SK-N-SH (cell line): Measurements from ENCODE around the gene TMPRSS9. TPM values are rescaled to one million over a fixed set of nuclear protein-coding genes. Genes with fewer than 3 reads are reported as not detected.

Experiments
- CTCF ChIA-PET: fragments of 300-600, 350-600 bp; formaldehyde crosslinking; extraction: SDS; loops from one replicate; lab custom pipeline; 2021; lab: Yijun Ruan, JAX
- POLR2A ChIA-PET: fragments of 350-600 bp; sonication (Branson Sonifier 250); formaldehyde crosslinking; extraction: SDS; loops from one replicate; lab custom pipeline; 2020; ENCODE audit warnings: antibody characterized with exemption, inconsistent platforms; lab: Yijun Ruan, JAX
- DNase-seq: peaks from one replicate; pipeline ENCODE4 v3.0.0; 2012
- H2AFZ ChIP-seq: fragments of 200-600 bp; sonication (generic); 2 replicates; pipeline ENCODE4 v1.8.1; 2016; ENCODE audit warnings: antibody characterized with exemption, mild to moderate bottlenecking, low read depth
- H3F3A ChIP-seq: fragments of 200-600 bp; sonication (generic); replicated peaks from 2 replicates; pipeline ENCODE3; 2016; ENCODE audit warnings: antibody characterized with exemption, mild to moderate bottlenecking; ENCODE audit not compliant: insufficient read depth
- H3K27ac ChIP-seq, 2 experiments: fragments of 200-500 bp in 1 of 2; fragments of 200-600 bp in 1 of 2; sonication (Bioruptor generic) in 1 of 2; sonication (generic), shearing (Covaris generic) in 1 of 2; 2 replicates each; pipeline versions ENCODE4 v1.5.1 to v1.6.1; 2014 to 2016; ENCODE audit warnings: low read depth in 2 of 2, inconsistent platforms in 1 of 2, low read length in 1 of 2, mild to moderate bottlenecking in 1 of 2, mixed read lengths in 1 of 2
- H3K27me3 ChIP-seq: fragments of 200-600 bp; sonication (generic), shearing (Covaris generic); 2 replicates; pipeline ENCODE4 v1.6.1; 2016; ENCODE audit warnings: mixed run types; ENCODE audit not compliant: insufficient read depth
- H3K36me3 ChIP-seq, 2 experiments: fragments of 200-500 bp in 1 of 2; fragments of 200-600 bp in 1 of 2; sonication (Bioruptor generic) in 1 of 2; sonication (generic) in 1 of 2; replicated peaks in 1 of 2; 2 replicates each; pipeline versions ENCODE3 to v1.5.1; 2014 to 2016; ENCODE audit warnings: low read length in 1 of 2, mild to moderate bottlenecking in 1 of 2; ENCODE audit not compliant: insufficient read depth in 2 of 2, control insufficient read depth in 1 of 2
- H3K4me1 ChIP-seq, 2 experiments: fragments of 200-500 bp in 1 of 2; fragments of 200-600 bp in 1 of 2; sonication (Bioruptor generic) in 1 of 2; sonication (generic), shearing (Covaris generic) in 1 of 2; 2 replicates each; pipeline versions ENCODE4 v1.5.1 to v1.6.1; 2014 to 2016; ENCODE audit warnings: low read depth in 1 of 2, low read length in 1 of 2, mixed run types in 1 of 2; ENCODE audit not compliant: insufficient read depth in 2 of 2, control insufficient read depth in 1 of 2
- H3K4me2 ChIP-seq: fragments of 200-600 bp; sonication (generic), shearing (Covaris generic); 2 replicates; pipeline ENCODE4 v1.6.1; 2017; ENCODE audit warnings: mixed run types
- H3K4me3 ChIP-seq, 2 experiments: fragments of 200-500 bp in 1 of 2; fragments of 200-600 bp in 1 of 2; sonication (Bioruptor generic) in 1 of 2; sonication (generic), shearing (Covaris generic) in 1 of 2; 2 replicates each; pipeline versions ENCODE4 v1.5.1 to v1.8.1; 2014 to 2016; ENCODE audit warnings: low read depth in 2 of 2, inconsistent platforms in 1 of 2, low read length in 1 of 2, mild to moderate bottlenecking in 1 of 2, mixed read lengths in 1 of 2, moderate library complexity in 1 of 2
- H3K79me2 ChIP-seq: fragments of 200-600 bp; sonication (generic); 2 replicates; pipeline ENCODE4 v1.8.1; 2017; ENCODE audit warnings: mild to moderate bottlenecking; ENCODE audit not compliant: insufficient read depth
- H3K9ac ChIP-seq: fragments of 200-600 bp; sonication (generic); 2 replicates; pipeline ENCODE4 v1.6.1; 2017; ENCODE audit warnings: mixed run types
- H3K9me2 ChIP-seq: fragments of 200-600 bp; sonication (generic); 2 replicates; pipeline ENCODE4 v1.6.1; 2017; ENCODE audit warnings: mixed run types
- H3K9me3 ChIP-seq: fragments of 200-600 bp; sonication (generic); 2 replicates; pipeline ENCODE4 v1.6.1; 2017; ENCODE audit warnings: mixed run types, mild to moderate bottlenecking, moderate library complexity
- H4K20me1 ChIP-seq: fragments of 200-600 bp; sonication (generic); 2 replicates; pipeline ENCODE4 v1.6.1; 2017; ENCODE audit warnings: mild to moderate bottlenecking, mixed run types; ENCODE audit not compliant: insufficient read depth
- CHD2 ChIP-seq: fragments of 150-350 bp; IDR thresholded peaks from 2 replicates; pipeline ENCODE4 v1.6.1; 2018; ENCODE audit warnings: low read length; ENCODE audit not compliant: partially characterized antibody
- FOXJ3 ChIP-seq: sonication (generic); formaldehyde crosslinking; IDR thresholded peaks from 2 replicates; pipeline ENCODE4 v1.5.1; 2020; ENCODE audit warnings: mild to moderate bottlenecking, missing genetic modification reagents
- GABPA ChIP-seq: IDR thresholded peaks from 2 replicates; pipeline ENCODE4 v1.4.0; 2012; ENCODE audit warnings: low read depth, mild to moderate bottlenecking
- JUND ChIP-seq: IDR thresholded peaks from 2 replicates; pipeline ENCODE4 v1.4.0; 2012
- MXI1 ChIP-seq: IDR thresholded peaks from 2 replicates; pipeline ENCODE4 v1.6.1; 2012; ENCODE audit warnings: mild to moderate bottlenecking, low read depth, low read length, improper control_type of control experiment
- NRF1 ChIP-seq: IDR thresholded peaks from 2 replicates; pipeline ENCODE4 v1.6.1; 2012; ENCODE audit warnings: low read depth, mild to moderate bottlenecking, low read length
- POLR2AphosphoS5 ChIP-seq: IDR thresholded peaks from 2 replicates; pipeline ENCODE4 v1.6.1; 2012; ENCODE audit warnings: low read depth, low read length
- RFX5 ChIP-seq: IDR thresholded peaks from 2 replicates; pipeline ENCODE4 v1.6.1; 2012; ENCODE audit warnings: mild to moderate bottlenecking, improper control_type of control experiment, low read length
- SIN3A ChIP-seq: IDR thresholded peaks from 2 replicates; pipeline ENCODE4 v1.6.1; 2012; ENCODE audit warnings: low read depth, mild to moderate bottlenecking, low read length, moderate library complexity, borderline replicate concordance
- TAF1 ChIP-seq: IDR thresholded peaks from 2 replicates; pipeline ENCODE4 v1.6.1; 2012; ENCODE audit warnings: low read depth, mild to moderate bottlenecking, low read length, moderate library complexity, borderline replicate concordance
- USF2 ChIP-seq: fragments of 150-350 bp; IDR thresholded peaks from 2 replicates; pipeline ENCODE4 v1.6.1; 2017; ENCODE audit warnings: antibody characterized with exemption, low read length, low read depth, borderline replicate concordance
- YY1 ChIP-seq: IDR thresholded peaks from 2 replicates; pipeline ENCODE4 v1.4.0; 2012; ENCODE audit warnings: low read depth, mild to moderate bottlenecking
- WGBS: methylation state at CpG from one replicate; pipeline ENCODE4 v1.1.6; 2017; ENCODE audit warnings: low lambda C conversion rate; 5-methylcytosine and 5-hydroxymethylcytosine counted together
- polyA plus RNA-seq, 3 experiments: library from polyadenylated mRNA; depleted of rRNA; stranded (reverse); fragments of >200 nt; gene quantifications; 2 replicates each; pipeline ENCODE4 v1.2.3, GENCODE V29; 2012
- TF ChIP-seq, protein P1 (sequence below): IDR thresholded peaks from 2 replicates; pipeline ENCODE4 v1.6.1; 2012; ENCODE audit warnings: mild to moderate bottlenecking, low read depth, low read length, moderate library complexity
- TF ChIP-seq, protein P2 (sequence below): IDR thresholded peaks from 2 replicates; pipeline ENCODE4 v1.4.0; 2012; ENCODE audit warnings: low read depth

The TMPRSS9 gene
- polyA plus RNA-seq, 1 of the 3 experiments (the other 2 are of a cell fraction), result not detected

DNA sequence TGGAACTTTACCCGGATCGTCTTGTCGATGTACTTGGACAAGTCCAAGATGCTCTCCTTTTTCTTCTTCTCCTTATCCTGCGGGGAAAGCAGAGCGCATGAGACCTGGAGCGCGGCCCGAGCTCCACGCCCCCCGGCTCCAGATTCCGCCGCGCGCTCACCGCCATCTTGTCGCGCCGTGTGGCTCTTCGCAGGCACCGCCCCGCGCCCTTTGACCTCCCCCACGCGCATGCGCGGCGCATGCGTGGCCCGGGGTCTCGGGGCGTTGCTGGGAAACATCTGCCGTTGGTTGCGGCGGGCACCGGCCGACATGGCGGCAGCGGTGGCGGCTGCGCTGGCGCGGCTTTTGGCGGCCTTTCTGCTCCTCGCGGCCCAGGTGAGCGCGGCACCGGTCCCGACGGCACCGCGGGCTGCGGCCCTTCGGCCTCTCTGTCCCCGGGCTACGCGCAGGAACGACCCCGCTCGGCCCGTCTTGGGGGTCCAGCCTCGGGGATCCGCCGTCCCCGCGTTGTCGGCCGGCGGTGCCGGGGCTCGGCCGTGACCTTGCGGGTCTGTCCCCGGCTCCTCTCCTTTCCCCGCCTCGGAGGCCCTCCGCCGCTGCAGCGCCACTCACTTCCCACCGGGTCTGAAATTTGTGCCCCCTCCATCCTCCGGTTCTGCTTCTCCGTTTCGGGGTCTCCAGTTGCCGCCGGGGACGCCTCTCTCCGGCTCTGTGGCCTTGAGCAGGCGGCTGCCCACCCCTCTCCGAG, 31.5 kb upstream of the TMPRSS9 start, which contains the start of the genes LSM7 and SPPL2B:
TSS of gene LSM7 (minus strand) at position 186 of the 748 bp plus-strand sequence. CDS start at position 166, 20 bp downstream.
TSS of gene SPPL2B (plus strand) at position 284 of the 748 bp plus-strand sequence. CDS start at position 310, 26 bp downstream.
- DNase-seq, result peak; percentile 100
- CTCF ChIA-PET, result interaction anchor here (0.9 to 5.2 kb wide), 5 partner anchors 10 to 54 kb away, joined by 3 to 51 read pairs (median 3); no protein-coding TSS in a partner anchor
- TF ChIP-seq, protein P1, sequence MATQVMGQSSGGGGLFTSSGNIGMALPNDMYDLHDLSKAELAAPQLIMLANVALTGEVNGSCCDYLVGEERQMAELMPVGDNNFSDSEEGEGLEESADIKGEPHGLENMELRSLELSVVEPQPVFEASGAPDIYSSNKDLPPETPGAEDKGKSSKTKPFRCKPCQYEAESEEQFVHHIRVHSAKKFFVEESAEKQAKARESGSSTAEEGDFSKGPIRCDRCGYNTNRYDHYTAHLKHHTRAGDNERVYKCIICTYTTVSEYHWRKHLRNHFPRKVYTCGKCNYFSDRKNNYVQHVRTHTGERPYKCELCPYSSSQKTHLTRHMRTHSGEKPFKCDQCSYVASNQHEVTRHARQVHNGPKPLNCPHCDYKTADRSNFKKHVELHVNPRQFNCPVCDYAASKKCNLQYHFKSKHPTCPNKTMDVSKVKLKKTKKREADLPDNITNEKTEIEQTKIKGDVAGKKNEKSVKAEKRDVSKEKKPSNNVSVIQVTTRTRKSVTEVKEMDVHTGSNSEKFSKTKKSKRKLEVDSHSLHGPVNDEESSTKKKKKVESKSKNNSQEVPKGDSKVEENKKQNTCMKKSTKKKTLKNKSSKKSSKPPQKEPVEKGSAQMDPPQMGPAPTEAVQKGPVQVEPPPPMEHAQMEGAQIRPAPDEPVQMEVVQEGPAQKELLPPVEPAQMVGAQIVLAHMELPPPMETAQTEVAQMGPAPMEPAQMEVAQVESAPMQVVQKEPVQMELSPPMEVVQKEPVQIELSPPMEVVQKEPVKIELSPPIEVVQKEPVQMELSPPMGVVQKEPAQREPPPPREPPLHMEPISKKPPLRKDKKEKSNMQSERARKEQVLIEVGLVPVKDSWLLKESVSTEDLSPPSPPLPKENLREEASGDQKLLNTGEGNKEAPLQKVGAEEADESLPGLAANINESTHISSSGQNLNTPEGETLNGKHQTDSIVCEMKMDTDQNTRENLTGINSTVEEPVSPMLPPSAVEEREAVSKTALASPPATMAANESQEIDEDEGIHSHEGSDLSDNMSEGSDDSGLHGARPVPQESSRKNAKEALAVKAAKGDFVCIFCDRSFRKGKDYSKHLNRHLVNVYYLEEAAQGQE, result 0 out of 2 replicates have a peak, but pooled peaks have one; percentile 38
- TF ChIP-seq FOXJ3 (CRISPR knock-in tag) (no peak), NRF1 (peak; percentile 99), TAF1 (peak; percentile 93), GABPA (no peak), CHD2 (peak; percentile 72), JUND (no peak), USF2 (no peak), RFX5 (no peak), YY1 (peak; percentile 94), MXI1 (peak; percentile 95), SIN3A (0 out of 2 replicates have a peak, but pooled peaks have one; percentile 47), POLR2AphosphoS5 (peak; percentile 83; the same call in 1 of the 2 replicates)
- TF ChIP-seq, protein P2, sequence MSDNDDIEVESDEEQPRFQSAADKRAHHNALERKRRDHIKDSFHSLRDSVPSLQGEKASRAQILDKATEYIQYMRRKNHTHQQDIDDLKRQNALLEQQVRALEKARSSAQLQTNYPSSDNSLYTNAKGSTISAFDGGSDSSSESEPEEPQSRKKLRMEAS, result peak; percentile 85
- Histone ChIP-seq H3K9me3 (no peaks in the 10 kb centered on the region), H2AFZ (peak within 1 kb of the TSS; percentile 67), H3K4me1 (peaks cover 6 to 14% of the 10 kb centered on the region in 2 experiments; a peak in 2 of 4 replicates), H3K4me3 (peak within 1 kb of the TSS; percentile 76 to 91), H3K9me2 (no peaks in the 10 kb centered on the region), H3K9ac (peak within 1 kb of the TSS; percentile 81), H3K36me3 (peaks cover 3 to 14% of the 10 kb centered on the region in 2 experiments), H3K4me2 (peak within 1 kb of the TSS; percentile 92), H3F3A (no peaks in the 10 kb centered on the region), H3K27ac (peak within 1 kb of the TSS; percentile 67 to 84), H3K27me3 (no peaks in the 10 kb centered on the region), H4K20me1 (peaks cover 19% of the 10 kb centered on the region; the same call in 1 of the 2 replicates), H3K79me2 (peaks cover 76% of the 10 kb centered on the region)
- 0% methylated on average over 32 of the region's 89 CpGs for WGBS
- POLR2A ChIA-PET, result no interaction called here
